NCI-H2081 (cell line): ENCODE measurements around the gene UBR2.
"Not testable (repeated sequence)": the region's sequence is repeated elsewhere in the genome, so short reads cannot be mapped to it uniquely, and the experiment has no call there.

Experiments used
- DNase-seq, 2 experiments: peaks; one replicate each; lab custom pipeline; 2025; lab: John Stamatoyannopoulos, UW

The UBR2 gene

DNA sequence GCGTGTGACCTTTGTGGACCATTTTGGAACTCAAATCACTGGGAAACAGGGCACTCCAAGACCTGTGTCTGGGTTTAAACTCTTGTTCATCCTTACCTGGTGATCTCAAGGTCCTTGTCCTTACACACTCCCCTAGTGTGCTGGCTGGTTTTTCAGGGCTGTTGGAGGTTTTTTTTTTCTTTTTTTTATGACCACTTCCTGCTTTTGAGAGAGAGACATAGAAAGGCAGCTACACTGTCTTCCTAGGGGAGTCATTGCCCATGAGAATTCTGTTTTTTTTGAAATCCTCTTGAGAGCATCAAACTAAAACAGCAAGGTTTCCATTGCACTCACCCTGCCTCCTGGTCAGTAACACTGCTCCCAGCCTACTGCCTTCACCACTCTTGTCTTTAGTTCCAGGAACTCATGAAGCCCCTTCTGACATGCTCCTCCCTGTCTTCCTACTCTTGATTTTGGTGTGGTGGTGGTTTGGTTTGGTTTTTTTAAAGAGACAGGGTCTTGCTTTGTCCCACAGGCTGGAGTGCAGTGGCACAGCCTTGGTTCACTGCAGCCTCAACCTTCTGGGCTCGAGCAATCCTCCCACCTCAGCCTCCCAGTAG is 130.0 kb downstream of the UBR2 start:
- no peak for DNase-seq

DNA sequence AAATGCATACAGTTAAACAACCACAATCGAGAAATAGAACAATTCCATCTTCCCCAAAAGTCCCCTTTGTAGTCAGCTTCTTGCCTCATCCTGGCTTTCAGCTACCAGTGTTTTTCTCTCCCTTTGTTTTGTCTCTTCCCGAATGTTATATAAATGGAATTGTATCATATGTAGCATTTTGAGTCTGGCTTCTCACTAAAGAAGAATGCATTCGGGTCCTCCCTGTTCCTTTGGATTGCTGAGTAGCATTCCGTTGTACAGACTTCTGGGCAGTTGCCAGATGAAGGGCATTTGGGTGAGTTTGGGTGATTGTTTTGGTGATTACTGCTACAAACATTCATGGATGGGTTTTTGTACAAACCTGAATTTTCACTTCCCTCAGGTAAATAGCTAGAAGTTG is 130.8 kb downstream of the UBR2 start:
- no peak for DNase-seq

DNA sequence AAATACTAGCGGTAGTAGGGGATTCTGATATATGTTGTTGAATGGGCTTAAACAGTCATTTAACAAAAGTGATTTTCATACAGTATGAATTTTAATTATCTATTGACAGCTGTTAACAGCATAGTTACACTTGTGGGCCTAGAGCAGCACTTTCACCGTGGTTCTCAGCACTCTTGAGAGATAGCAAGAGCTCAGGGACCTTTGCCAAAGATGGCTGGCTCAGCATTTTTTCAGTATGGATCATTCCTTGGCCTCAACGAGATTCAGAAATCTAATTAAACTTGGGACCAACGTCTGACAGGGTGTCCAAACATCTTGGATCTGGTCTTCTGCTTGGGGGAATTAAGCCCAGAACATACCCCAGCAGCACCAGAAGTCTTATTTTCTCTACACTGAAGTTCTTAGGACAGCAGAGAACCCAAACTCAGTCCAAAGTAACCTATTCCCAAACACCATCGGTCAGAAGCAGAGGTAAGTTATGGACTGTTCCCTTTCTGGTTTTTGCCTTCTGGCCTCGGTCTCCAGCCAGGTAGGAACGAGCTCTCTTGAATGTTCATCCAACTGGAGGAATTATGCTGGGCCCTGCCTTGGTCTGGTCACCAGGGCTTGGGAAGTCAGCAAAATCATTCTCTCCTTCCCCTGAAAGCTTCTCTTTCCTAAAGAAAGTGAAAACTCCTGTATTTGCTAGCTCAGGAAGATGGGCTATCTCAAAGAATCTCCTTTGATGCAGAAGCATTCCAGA is 132.9 kb downstream of the UBR2 start:
- no peak for DNase-seq

GRCh38 chr6:42697268-42697655 is 133.4 kb downstream of the UBR2 start:
- no peak for DNase-seq

DNA sequence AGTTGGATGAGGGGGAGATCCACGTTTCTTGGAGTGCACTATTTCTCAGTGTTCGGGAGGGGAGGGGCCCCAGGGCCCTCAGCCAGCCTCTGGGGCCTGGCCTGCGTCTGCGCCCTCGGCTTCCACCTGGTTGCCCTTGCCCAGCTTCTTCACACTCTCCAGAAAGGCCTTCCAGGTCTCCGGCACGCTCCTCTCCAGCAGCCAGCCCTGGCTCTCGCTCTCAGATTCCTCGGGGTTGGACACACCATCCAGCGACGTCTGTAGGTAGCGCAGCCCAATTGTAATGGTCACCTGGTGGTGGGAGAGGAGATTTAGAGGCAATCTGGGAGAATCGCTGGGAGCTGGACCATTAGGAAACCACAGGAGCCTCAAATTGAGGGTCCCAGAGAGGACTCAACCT is 134.4 kb downstream of the UBR2 start:
- no peak for DNase-seq

DNA sequence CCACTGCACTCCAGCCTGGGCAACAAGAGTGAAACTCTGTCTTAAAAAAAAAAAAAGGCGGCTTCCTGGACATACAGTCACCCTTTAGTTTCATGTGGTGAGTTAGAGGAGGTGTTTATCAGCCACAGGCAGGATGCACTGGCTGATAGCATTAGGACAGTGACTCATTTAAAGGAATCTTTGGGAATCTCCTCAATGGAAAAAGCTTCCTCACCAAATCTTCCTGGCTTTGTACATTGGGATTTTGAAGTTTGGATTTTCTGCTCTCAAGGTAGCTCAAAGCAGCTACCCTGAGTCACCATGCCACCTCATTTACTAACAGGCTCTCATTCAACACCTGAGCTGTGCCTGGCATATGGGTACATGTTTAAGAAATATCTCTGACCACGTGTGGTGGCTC is 138.4 kb downstream of the UBR2 start:
- no peak for DNase-seq

DNA sequence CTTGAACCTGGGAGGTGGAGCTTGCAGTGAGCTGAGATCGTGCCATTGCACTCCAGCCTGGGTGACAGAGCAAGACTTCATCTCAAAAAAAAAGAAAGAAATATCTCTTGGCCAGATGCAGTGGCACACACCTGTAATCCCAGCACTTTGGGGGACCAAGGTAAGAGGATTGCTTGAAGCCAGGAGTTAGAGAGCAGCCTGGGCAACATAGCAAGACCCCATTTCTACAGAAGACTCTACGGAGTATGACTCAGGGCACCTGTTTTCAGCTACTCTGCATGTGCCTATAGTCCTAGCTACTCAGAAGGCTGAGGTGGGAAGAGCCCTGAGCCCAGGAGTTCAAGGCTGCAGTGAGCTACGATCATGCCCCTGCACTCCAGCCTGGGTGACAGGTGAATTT is 139.0 kb downstream of the UBR2 start:
- not testable (repeated sequence) for DNase-seq

DNA sequence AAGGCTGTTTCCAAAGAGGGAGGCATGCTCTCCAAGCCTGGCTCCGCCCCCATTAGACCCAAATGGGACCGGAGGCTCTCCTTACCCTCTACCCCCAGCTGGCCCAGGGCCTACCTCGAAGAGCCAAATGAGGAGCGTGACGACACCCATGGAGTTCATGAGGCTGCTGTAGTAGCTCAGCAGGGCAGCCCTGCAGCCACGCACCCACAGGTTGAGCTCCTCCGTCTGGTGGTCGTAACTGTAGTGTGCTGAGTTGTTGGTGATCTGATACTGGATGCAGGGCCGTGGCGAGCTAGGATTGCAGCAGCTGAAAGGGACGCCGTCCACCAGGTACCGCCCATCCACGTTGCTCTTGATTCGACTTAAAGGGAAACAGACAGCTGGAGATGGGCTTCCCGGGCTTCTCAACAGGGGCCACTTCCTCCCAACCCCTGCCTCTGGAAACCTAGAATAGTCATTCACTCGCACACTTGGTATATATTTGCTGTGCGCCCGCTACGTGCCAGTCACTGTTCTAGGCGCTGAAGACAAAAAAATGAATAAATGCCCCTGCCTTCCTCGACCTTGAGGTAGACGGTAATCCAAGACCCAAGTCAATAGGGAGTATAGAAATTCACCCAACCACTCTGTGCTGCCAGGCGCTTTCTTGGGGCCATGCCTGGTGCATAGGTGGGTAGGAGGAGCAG is 140.6 kb downstream of the UBR2 start:
- DNase-seq = no peak

- no peak for DNase-seq
Observed at GRCh38 chr6:42704937-42705374, 141.1 kb downstream of the UBR2 start.

GRCh38 chr6:42707595-42707994 is 143.8 kb downstream of the UBR2 start:
- no peak for DNase-seq

DNA sequence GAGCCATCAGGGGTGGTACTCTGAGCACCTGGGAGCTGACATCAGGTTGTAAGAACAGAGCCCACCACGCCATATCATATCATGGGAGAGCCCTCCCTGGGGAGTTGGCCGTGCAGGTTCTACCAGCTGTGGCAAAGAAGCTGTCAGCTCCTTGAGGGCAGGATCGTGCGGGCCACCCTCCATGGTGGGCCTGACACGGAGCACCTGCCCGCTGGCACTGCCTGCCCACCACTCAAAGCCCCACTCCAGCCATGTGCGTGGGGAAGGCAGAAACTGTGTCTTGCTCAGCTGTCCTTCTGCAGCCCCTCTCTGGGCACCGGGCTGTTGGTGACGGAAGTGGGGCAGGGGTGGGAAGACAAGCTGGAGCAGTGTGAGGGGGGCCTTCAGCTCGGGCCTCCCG is 144.3 kb downstream of the UBR2 start:
- DNase-seq = no peak

DNA sequence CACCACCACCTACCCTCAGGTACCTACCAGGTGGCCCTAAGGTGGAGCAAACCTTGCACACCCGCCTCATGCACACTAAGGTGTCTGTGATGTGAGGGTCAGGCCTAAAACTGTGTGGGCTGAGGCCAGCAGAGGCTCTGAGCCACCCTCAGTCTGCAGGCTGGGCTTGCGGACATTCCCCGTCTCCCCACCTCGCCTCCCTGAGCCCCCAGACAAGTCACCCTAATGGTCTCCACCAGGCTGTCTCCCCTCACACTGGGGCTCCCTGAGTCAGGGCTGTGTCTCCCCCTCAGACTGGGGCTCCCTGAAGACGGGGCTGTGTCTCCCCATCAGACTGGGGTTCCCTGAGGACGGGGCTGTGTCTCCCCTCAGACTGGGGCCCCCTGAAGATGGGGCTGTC is 146.0 kb downstream of the UBR2 start:
- DNase-seq = no peak

DNA sequence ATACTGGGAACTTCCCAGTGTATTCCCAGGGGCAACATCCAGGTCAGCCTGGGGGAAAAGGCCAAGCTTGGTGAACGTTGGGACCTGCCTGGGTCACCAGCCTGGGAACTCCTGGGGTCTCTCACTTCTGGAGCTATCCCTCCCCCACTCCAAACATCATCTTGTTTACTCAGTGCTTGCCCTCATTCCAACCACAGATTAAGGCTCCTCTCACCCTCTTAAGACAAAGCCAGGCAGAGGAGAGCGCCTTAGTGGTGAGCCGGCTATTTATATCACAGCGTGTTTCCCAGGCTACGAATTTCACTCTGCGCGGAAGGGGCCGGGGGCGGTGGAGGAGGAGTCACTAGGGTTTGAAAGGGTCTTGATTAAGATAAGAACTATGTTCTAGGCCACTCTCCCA is 146.5 kb downstream of the UBR2 start:
- DNase-seq = no peak

DNA sequence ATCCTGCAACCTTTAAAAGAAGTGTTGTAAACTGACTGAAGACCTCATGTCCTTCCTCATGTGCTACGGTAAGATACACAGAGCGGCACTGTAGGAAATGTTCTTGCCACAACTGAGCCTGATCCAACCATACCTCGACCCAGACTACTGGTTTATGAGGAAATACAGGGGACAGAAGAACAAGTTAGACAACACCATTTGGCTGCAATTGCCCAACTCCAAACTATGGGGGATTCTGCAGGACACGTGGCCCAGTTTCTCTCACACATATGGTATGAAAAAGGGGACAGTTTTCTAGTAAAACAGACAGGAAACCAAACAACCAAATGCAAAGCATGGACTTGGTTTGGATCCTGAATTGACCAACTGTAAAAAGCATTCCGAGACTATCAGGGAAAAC is 148.1 kb downstream of the UBR2 start:
- no peak for DNase-seq

GRCh38 chr6:42714098-42714761 is 150.4 kb downstream of the UBR2 start:
- no peak for DNase-seq

- DNase-seq = no peak
Observed at GRCh38 chr6:42715871-42716270, 152.0 kb downstream of the UBR2 start.

GRCh38 chr6:42720739-42721138 is 156.9 kb downstream of the UBR2 start:
- DNase-seq = no peak

GRCh38 chr6:42722497-42722896 is 158.7 kb downstream of the UBR2 start, which contains the start of gene PRPH2:
Gene PRPH2, minus strand, starts transcription at chr6:42722597. Its CDS starts 263 bp downstream, at chr6:42722334.
- no peak for DNase-seq

DNA sequence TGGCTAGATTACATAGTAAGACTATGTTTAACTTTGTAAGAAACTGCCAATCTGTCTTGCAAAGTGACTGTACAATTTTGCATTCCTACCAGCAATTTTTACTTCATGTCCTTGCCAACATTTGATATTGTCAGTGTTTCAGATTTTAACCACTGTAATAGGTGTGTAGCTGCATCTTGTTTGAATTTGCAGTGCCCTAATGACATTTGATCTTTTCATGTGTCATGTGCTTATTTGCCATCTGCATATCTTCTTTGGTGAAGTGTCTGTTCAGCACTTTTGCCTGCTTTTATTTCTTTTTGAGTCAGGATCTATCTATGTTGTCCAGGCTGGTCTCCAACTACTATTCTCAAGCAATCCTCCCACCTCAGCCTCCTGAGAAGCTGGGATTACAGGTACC is 161.0 kb downstream of the UBR2 start:
- DNase-seq = no peak

DNA sequence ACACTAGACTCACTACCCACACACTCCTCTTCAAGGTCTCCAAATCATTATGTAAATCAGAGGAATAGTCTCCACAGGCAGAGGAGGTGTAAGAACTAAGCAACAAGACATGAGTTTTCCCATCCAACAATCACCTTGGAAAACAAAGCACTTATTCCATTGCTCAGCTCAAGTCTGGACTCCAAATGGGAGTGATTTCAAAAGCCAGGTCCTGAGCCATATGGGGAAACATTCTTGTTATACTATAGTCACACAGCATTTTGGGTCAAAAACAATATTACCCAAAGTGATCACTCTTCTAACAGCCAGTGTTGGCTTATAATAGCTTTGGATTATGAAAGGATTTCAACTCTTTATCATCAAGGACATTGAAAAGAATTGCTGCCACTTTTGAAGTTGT is 162.2 kb downstream of the UBR2 start:
- DNase-seq = no peak

GRCh38 chr6:42726485-42727086 is 162.8 kb downstream of the UBR2 start:
- DNase-seq = peak; percentile 77 to 79

DNA sequence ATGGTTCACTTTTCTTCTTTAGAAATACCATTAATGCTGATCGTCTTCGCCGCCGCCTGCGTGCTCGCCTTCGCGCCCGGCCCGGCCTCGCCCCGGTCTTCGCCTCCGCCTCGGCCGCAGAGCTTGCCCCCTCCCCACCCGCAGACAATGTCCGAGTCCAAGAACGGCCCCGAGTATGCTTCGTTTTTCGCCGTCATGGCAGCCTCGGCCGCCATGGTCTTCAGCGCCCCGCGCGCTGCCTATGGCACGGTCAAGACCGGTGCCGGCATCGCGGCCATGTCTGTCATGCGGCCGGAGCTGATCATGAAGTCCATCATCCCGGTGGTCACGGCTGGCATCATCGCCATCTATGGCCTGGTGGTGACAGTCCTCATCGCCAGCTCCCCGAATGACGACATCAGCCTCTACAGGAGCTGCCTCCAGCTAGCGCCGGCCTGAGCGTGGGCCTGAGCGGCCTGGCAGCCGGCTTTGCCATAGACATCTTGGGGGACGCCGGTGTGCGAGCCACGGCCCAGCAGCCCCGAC is 163.3 kb downstream of the UBR2 start:
- no peak for DNase-seq
